ENCODE data around the gene LNPK.

Gene LNPK

DNA sequence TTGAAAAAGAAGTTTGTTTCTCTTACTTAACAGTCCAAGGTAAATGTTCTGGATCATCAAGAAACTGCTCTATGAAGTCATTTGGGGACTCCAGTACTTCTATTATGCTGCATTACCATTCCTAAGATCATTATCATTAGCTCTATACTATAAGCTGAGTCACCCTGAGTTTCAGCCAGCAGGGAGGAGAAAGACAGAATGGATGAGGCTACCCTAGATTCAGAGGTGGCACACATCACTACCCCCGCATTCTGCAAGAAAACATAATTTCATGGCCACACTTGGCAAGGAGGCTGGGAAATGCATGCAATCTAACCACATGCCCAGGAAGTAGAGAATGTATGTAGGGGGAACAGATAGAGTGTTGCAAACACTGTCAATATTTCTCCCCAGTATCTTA, 16.6 kb upstream of the LNPK start:
- no peak overlapping the region for H3K27ac ChIP-seq (ENCODE audit: low read depth, low read length)
- H3K9me2 ChIP-seq (replicated peaks; ENCODE audit: insufficient read depth, low read length) = no peaks in the 10 kb centered on the region
- TF ChIP-seq, protein P1, sequence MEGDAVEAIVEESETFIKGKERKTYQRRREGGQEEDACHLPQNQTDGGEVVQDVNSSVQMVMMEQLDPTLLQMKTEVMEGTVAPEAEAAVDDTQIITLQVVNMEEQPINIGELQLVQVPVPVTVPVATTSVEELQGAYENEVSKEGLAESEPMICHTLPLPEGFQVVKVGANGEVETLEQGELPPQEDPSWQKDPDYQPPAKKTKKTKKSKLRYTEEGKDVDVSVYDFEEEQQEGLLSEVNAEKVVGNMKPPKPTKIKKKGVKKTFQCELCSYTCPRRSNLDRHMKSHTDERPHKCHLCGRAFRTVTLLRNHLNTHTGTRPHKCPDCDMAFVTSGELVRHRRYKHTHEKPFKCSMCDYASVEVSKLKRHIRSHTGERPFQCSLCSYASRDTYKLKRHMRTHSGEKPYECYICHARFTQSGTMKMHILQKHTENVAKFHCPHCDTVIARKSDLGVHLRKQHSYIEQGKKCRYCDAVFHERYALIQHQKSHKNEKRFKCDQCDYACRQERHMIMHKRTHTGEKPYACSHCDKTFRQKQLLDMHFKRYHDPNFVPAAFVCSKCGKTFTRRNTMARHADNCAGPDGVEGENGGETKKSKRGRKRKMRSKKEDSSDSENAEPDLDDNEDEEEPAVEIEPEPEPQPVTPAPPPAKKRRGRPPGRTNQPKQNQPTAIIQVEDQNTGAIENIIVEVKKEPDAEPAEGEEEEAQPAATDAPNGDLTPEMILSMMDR (IDR thresholded peaks at IDR 0.05; ENCODE audit: insufficient read depth, low read length, poor library complexity, severe bottlenecking) = no peak
- H3F3A ChIP-seq (ENCODE audit: insufficient read depth) = no peaks in the 10 kb centered on the region
- H3K9me3 ChIP-seq (ENCODE audit: insufficient read depth, low read length) = no peaks in the 10 kb centered on the region
- H3K79me2 ChIP-seq (ENCODE audit: insufficient read depth, low read length) = no peaks in the 10 kb centered on the region
- no peaks in the 10 kb centered on the region for H3K27me3 ChIP-seq (ENCODE audit: low read length)
- H3K36me3 ChIP-seq (ENCODE audit: low read length) = no peaks in the 10 kb centered on the region
- no peak overlapping the region for H3K4me3 ChIP-seq (ENCODE audit: insufficient read depth, low read length, poor library complexity, severe bottlenecking)
- H2AFZ ChIP-seq (ENCODE audit: low read depth, low read length, severe bottlenecking) = no peak overlapping the region
- no peak overlapping the region for H3K4me2 ChIP-seq (ENCODE audit: low read depth, low read length, poor library complexity, severe bottlenecking)
- no peak overlapping the region for H3K9ac ChIP-seq (ENCODE audit: low read length)
- no peaks in the 10 kb centered on the region for H4K20me1 ChIP-seq (ENCODE audit: low read depth, low read length)

DNA sequence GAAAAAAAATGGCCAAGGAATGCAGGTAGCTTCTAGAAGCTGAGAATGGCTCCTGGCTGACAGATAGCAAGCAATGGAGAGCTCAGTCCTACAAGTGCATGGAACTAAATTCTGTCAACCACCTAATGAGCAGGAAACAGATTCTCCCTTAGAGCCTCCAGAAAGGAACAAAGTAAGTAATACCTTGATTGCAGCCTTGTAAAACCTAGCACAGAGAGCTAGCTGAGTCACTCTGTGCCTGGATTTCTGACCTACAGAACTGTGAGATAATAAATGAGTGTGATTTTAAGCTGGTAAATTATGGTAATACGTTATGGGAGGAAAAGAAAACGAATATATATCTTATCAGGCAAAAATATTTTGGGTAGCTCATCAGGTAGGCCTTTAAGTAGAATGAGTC, 7.4 kb upstream of the LNPK start:
- H3K36me3 ChIP-seq (ENCODE audit: low read length) = no peaks in the 10 kb centered on the region
- H4K20me1 ChIP-seq (ENCODE audit: low read depth, low read length) = no peaks in the 10 kb centered on the region
- no peaks in the 10 kb centered on the region for H3K9me3 ChIP-seq (ENCODE audit: insufficient read depth, low read length)
- no peak overlapping the region for H2AFZ ChIP-seq (ENCODE audit: low read depth, low read length, severe bottlenecking)
- no peaks in the 10 kb centered on the region for H3K9me2 ChIP-seq (replicated peaks; ENCODE audit: insufficient read depth, low read length)
- no peaks in the 10 kb centered on the region for H3K79me2 ChIP-seq (ENCODE audit: insufficient read depth, low read length)
- H3F3A ChIP-seq (ENCODE audit: insufficient read depth) = no peaks in the 10 kb centered on the region
- H3K27me3 ChIP-seq (ENCODE audit: low read length) = no peaks in the 10 kb centered on the region
- TF ChIP-seq EZH2phosphoT487 (conservative IDR thresholded peaks at IDR 0.05; ENCODE audit: low read length) = no peak
- TF ChIP-seq, protein P1 (IDR thresholded peaks at IDR 0.05; ENCODE audit: insufficient read depth, low read length, poor library complexity, severe bottlenecking) = no peak
- H3K4me3 ChIP-seq (ENCODE audit: insufficient read depth, low read length, poor library complexity, severe bottlenecking) = no peak overlapping the region
- no peak overlapping the region for H3K4me2 ChIP-seq (ENCODE audit: low read depth, low read length, poor library complexity, severe bottlenecking)
- H3K9ac ChIP-seq (ENCODE audit: low read length) = no peak overlapping the region
- H3K27ac ChIP-seq (ENCODE audit: low read depth, low read length) = no peak overlapping the region

DNA sequence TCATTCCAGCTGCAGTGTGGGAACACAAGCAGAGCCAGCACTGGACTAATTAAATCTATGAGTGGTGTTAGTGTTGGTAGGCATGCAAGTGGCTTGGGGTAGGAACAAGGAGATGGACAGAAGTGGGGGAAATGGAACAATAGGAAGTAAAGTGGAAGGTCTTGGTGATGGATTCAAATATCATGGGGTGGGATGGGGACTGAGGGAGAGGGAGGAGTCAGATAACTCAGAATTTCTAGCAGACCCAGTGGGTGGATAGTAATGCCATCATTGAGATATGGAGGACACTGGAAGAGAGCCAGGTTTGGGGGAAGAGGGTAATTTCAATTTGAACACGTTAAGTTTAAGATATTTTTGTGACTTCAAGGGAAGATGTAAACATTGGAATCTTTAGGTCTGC, 2.9 kb upstream of the LNPK start:
- Histone ChIP-seq H3K9ac (ENCODE audit: low read length) (no peak overlapping the region), H3K27ac (ENCODE audit: low read depth, low read length) (no peak overlapping the region), H3K36me3 (ENCODE audit: low read length) (no peaks in the 10 kb centered on the region), H3K4me3 (ENCODE audit: insufficient read depth, low read length, poor library complexity, severe bottlenecking) (no peak overlapping the region), H3F3A (ENCODE audit: insufficient read depth) (no peaks in the 10 kb centered on the region), H3K79me2 (ENCODE audit: insufficient read depth, low read length) (peaks cover 15% of the 10 kb centered on the region), H2AFZ (ENCODE audit: low read depth, low read length, severe bottlenecking) (no peak overlapping the region), H3K9me3 (ENCODE audit: insufficient read depth, low read length) (no peaks in the 10 kb centered on the region), H3K27me3 (ENCODE audit: low read length) (no peaks in the 10 kb centered on the region), H3K4me2 (ENCODE audit: low read depth, low read length, poor library complexity, severe bottlenecking) (no peak overlapping the region), H4K20me1 (ENCODE audit: low read depth, low read length) (no peaks in the 10 kb centered on the region), H3K9me2 (replicated peaks; ENCODE audit: insufficient read depth, low read length) (no peaks in the 10 kb centered on the region)
- TF ChIP-seq, protein P1 (IDR thresholded peaks at IDR 0.05; ENCODE audit: insufficient read depth, low read length, poor library complexity, severe bottlenecking) = no peak
- TF ChIP-seq EZH2phosphoT487 (conservative IDR thresholded peaks at IDR 0.05; ENCODE audit: low read length) = no peak

DNA sequence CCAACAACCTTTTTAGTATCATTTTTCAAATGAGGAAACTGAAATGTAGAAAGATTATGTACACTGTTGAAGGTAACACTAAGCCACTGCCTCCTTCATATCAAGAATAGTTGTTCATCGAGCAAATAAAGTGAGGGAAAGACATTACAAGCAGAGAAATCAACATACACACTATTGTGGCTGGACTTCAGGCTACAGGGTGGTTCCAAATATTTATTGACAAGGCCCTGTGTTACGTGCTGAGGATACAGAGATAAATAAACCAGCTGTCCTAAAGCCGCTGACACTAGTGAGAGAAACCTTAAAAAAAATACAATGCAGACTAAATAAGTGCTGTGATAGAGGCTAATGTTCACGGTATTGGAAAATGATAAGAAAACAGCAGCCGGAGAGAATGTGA, 1.9 kb upstream of the LNPK start:
- no peaks in the 10 kb centered on the region for H3K36me3 ChIP-seq (ENCODE audit: low read length)
- TF ChIP-seq, protein P1 (IDR thresholded peaks at IDR 0.05; ENCODE audit: insufficient read depth, low read length, poor library complexity, severe bottlenecking) = no peak
- TF ChIP-seq EZH2phosphoT487 (conservative IDR thresholded peaks at IDR 0.05; ENCODE audit: low read length) = no peak
- no peak overlapping the region for H3K4me3 ChIP-seq (ENCODE audit: insufficient read depth, low read length, poor library complexity, severe bottlenecking)
- H3K27ac ChIP-seq (ENCODE audit: low read depth, low read length) = no peak overlapping the region
- H3K9me3 ChIP-seq (ENCODE audit: insufficient read depth, low read length) = no peaks in the 10 kb centered on the region
- H4K20me1 ChIP-seq (ENCODE audit: low read depth, low read length) = no peaks in the 10 kb centered on the region
- no peak overlapping the region for H2AFZ ChIP-seq (ENCODE audit: low read depth, low read length, severe bottlenecking)
- H3K9me2 ChIP-seq (replicated peaks; ENCODE audit: insufficient read depth, low read length) = no peaks in the 10 kb centered on the region
- H3F3A ChIP-seq (ENCODE audit: insufficient read depth) = no peaks in the 10 kb centered on the region
- no peak overlapping the region for H3K4me2 ChIP-seq (ENCODE audit: low read depth, low read length, poor library complexity, severe bottlenecking)
- no peak overlapping the region for H3K9ac ChIP-seq (ENCODE audit: low read length)
- H3K27me3 ChIP-seq (ENCODE audit: low read length) = no peaks in the 10 kb centered on the region
- peaks cover 22% of the 10 kb centered on the region for H3K79me2 ChIP-seq (ENCODE audit: insufficient read depth, low read length)
